DOHH2 (cell line): ENCODE results near the gene PIRT.

Source experiments
- H3F3A ChIP-seq: fragments of 200-600 bp; sonication (generic), shearing (Covaris generic); 2 replicates; pipeline ENCODE4 v1.6.0; 2016; ENCODE audit warnings: antibody characterized with exemption, mild to moderate bottlenecking; ENCODE audit not compliant: control insufficient read depth, insufficient read depth
- H3K27ac ChIP-seq: fragments of 200-600 bp; sonication (generic); 2 replicates; pipeline ENCODE4 v1.5.1; 2014; ENCODE audit warnings: low read depth, mild to moderate bottlenecking, low read length, moderate library complexity
- H3K27me3 ChIP-seq: fragments of 200-600 bp; sonication (generic); 2 replicates; pipeline ENCODE4 v1.6.1; 2014; ENCODE audit warnings: mild to moderate bottlenecking, low read length, mixed read lengths; ENCODE audit not compliant: control insufficient read depth
- H3K36me3 ChIP-seq: fragments of 200-600 bp; sonication (generic); 2 replicates; pipeline ENCODE4 v1.6.1; 2014; ENCODE audit warnings: mild to moderate bottlenecking, low read length, moderate library complexity, mixed read lengths; ENCODE audit not compliant: control insufficient read depth
- H3K4me1 ChIP-seq: fragments of 200-600 bp; sonication (generic); 2 replicates; pipeline ENCODE4 v1.6.1; 2014; ENCODE audit warnings: mild to moderate bottlenecking, low read length, mixed read lengths; ENCODE audit not compliant: control insufficient read depth
- H3K4me2 ChIP-seq: fragments of 200-600 bp; sonication (generic); 2 replicates; pipeline ENCODE4 v1.6.0; 2014; ENCODE audit warnings: mild to moderate bottlenecking, low read length, moderate library complexity
- H3K4me3 ChIP-seq: fragments of 200-600 bp; sonication (generic); 2 replicates; pipeline ENCODE4 v1.5.1; 2014; ENCODE audit warnings: mild to moderate bottlenecking, low read length, mixed read lengths
- H3K79me2 ChIP-seq: fragments of 200-600 bp; sonication (generic); 2 replicates; pipeline ENCODE4 v1.6.1; 2014; ENCODE audit warnings: mild to moderate bottlenecking, low read length, mixed read lengths; ENCODE audit not compliant: control insufficient read depth
- H3K9me2 ChIP-seq: fragments of 200-600 bp; sonication (generic); replicated peaks from 2 replicates; pipeline ENCODE4 v1.6.1; 2014; ENCODE audit warnings: mild to moderate bottlenecking, low read length, mixed read lengths; ENCODE audit not compliant: control insufficient read depth
- H3K9me3 ChIP-seq: fragments of 200-600 bp; sonication (generic); 2 replicates; pipeline ENCODE4 v1.6.1; 2014; ENCODE audit warnings: antibody characterized with exemption, low read length, mixed read lengths; ENCODE audit not compliant: control insufficient read depth, insufficient read depth
- H4K20me1 ChIP-seq: fragments of 200-600 bp; sonication (generic); 2 replicates; pipeline ENCODE4 v1.6.0; 2014; ENCODE audit warnings: low read depth, mild to moderate bottlenecking, antibody characterized with exemption, low read length, moderate library complexity; ENCODE audit not compliant: control insufficient read depth, insufficient read depth
- CTCF ChIP-seq: fragments of 200-600 bp; sonication (generic); IDR thresholded peaks from one replicate; pipeline ENCODE4 v1.5.1; 2014; ENCODE audit warnings: antibody characterized with exemption, mild to moderate bottlenecking, low read depth, low read length; ENCODE audit not compliant: poor library complexity, severe bottlenecking
- EZH2phosphoT487 ChIP-seq: fragments of 200-600 bp; sonication (generic); IDR thresholded peaks from 2 replicates; pipeline ENCODE4 v1.6.1; 2017; ENCODE audit warnings: borderline replicate concordance, mild to moderate bottlenecking, antibody characterized with exemption, low read length, moderate library complexity, mixed read lengths

Gene PIRT

GRCh38 chr17:10836145-10836544 is 1.7 kb downstream of the PIRT start:
- Histone ChIP-seq H3K4me3 (no peak overlapping the region), H3K79me2 (no peaks in the 10 kb centered on the region)

GRCh38 chr17:10831696-10832095 is 6.2 kb downstream of the PIRT start:
- no peaks in the 10 kb centered on the region for H3K4me1 ChIP-seq
- no peaks in the 10 kb centered on the region for H3K9me2 ChIP-seq
- no peaks in the 10 kb centered on the region for H4K20me1 ChIP-seq
- no peak overlapping the region for H3K27ac ChIP-seq
- no peaks in the 10 kb centered on the region for H3K9me3 ChIP-seq
- no peak overlapping the region for H3K4me2 ChIP-seq
- H3K36me3 ChIP-seq = no peaks in the 10 kb centered on the region
- no peaks in the 10 kb centered on the region for H3K27me3 ChIP-seq
- no peaks in the 10 kb centered on the region for H3F3A ChIP-seq
- TF ChIP-seq CTCF (no peak), EZH2phosphoT487 (no peak)
- H3K4me3 ChIP-seq = no peak overlapping the region
- no peaks in the 10 kb centered on the region for H3K79me2 ChIP-seq

More at GRCh38 chr17:10836145-10836544, 1.7 kb downstream of the PIRT start:
- Histone ChIP-seq H4K20me1 (no peaks in the 10 kb centered on the region), H3F3A (no peaks in the 10 kb centered on the region), H3K4me1 (no peaks in the 10 kb centered on the region), H3K9me3 (no peaks in the 10 kb centered on the region), H3K4me2 (no peak overlapping the region), H3K27ac (no peak overlapping the region), H3K27me3 (no peaks in the 10 kb centered on the region), H3K36me3 (no peaks in the 10 kb centered on the region), H3K9me2 (no peaks in the 10 kb centered on the region)
- TF ChIP-seq EZH2phosphoT487 (no peak), CTCF (no peak)

GRCh38 chr17:10827898-10828552 is 9.9 kb downstream of the PIRT start:
- Histone ChIP-seq H3K4me3 (no peak overlapping the region), H3K27ac (no peak overlapping the region), H3K4me1 (no peaks in the 10 kb centered on the region), H3K4me2 (no peak overlapping the region), H4K20me1 (no peaks in the 10 kb centered on the region), H3F3A (no peaks in the 10 kb centered on the region), H3K27me3 (no peaks in the 10 kb centered on the region), H3K9me3 (no peaks in the 10 kb centered on the region), H3K36me3 (no peaks in the 10 kb centered on the region), H3K9me2 (no peaks in the 10 kb centered on the region), H3K79me2 (no peaks in the 10 kb centered on the region)
- TF ChIP-seq EZH2phosphoT487 (no peak), CTCF (no peak)
